Bronchial epithelial cell (primary cell): ENCODE measurements around the gene MCTP2. TPM values are rescaled to one million over a fixed set of nuclear protein-coding genes. Genes with fewer than 3 reads are reported as not detected.

Source experiments
- DNase-seq: peaks from one replicate; pipeline ENCODE4 v3.0.0-alpha.2; 2010; ENCODE audit warnings: low read depth
- FAIRE-seq: peaks from 2 replicates; lab custom pipeline; 2011; peaks lifted over from hg19 to GRCh38; lab: Jason Lieb, UNC
- H3K27me3 ChIP-seq: 2 replicates; pipeline ENCODE4 v1.5.1; 2011; ENCODE audit warnings: low read length; ENCODE audit not compliant: control insufficient read depth, insufficient read depth
- H3K36me3 ChIP-seq: 2 replicates; pipeline ENCODE4 v1.5.1; 2011; ENCODE audit warnings: low read length; ENCODE audit not compliant: control insufficient read depth, insufficient read depth
- H3K4me3 ChIP-seq: 2 replicates; pipeline ENCODE4 v1.5.1; 2011; ENCODE audit warnings: mild to moderate bottlenecking, low read depth, low read length, control low read depth
- CTCF ChIP-seq: IDR thresholded peaks from 2 replicates; pipeline ENCODE4 v1.5.1; 2011; ENCODE audit warnings: mild to moderate bottlenecking, moderate library complexity, low read length, control low read depth, inconsistent platforms; ENCODE audit not compliant: insufficient read depth, severe bottlenecking
- total RNA-seq: library from RNA; depleted of rRNA; stranded (reverse); fragments of >200 nt; gene quantifications from 2 replicates; pipeline ENCODE4 v1.2.1, GENCODE V29; 2014

The MCTP2 gene
- total RNA-seq, 1 donor from 2014 or later = 20.0 TPM

- H3K36me3 ChIP-seq = peaks cover 3% of the 10 kb centered on the region
- FAIRE-seq = no peak
- DNase-seq = no peak
- H3K4me3 ChIP-seq = no peak overlapping the region
- TF ChIP-seq CTCF = no peak
- no peaks in the 10 kb centered on the region for H3K27me3 ChIP-seq
Observed at GRCh38 chr15:94370936-94371285, 139.6 kb downstream of the MCTP2 start.

DNA sequence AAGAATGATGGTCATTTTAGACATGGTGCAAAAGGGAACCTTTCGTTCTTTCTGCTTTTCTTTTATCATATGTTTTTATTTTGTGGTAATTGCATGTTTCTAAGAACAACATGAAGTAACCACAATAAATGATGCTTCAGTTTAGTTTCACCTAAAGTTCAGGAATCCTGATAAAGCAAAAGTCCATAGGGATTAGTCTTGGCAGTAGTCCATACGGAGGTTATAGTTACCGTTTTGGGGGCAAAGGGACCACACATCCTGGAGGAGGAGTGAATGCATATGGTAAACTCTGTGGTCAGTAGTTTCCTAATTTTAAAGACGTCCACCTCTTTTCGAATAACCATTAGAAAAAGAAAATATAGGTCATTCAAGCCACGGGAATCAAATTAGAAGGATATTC, 141.5 kb downstream of the MCTP2 start:
- H3K36me3 ChIP-seq = peaks cover 1% of the 10 kb centered on the region
- H3K27me3 ChIP-seq = no peaks in the 10 kb centered on the region
- FAIRE-seq (no peak), DNase-seq (no peak)
- TF ChIP-seq CTCF = no peak
- H3K4me3 ChIP-seq = no peak overlapping the region

- TF ChIP-seq CTCF = no peak
- H3K27me3 ChIP-seq = no peaks in the 10 kb centered on the region
- FAIRE-seq (no peak), DNase-seq (no peak)
- H3K4me3 ChIP-seq = no peak overlapping the region
- H3K36me3 ChIP-seq = peaks cover 1% of the 10 kb centered on the region
Observed at GRCh38 chr15:94375997-94376396, 144.6 kb downstream of the MCTP2 start.

GRCh38 chr15:94379986-94380385, 148.6 kb downstream of the MCTP2 start:
- FAIRE-seq = no peak
- peaks cover 3% of the 10 kb centered on the region for H3K36me3 ChIP-seq

DNA sequence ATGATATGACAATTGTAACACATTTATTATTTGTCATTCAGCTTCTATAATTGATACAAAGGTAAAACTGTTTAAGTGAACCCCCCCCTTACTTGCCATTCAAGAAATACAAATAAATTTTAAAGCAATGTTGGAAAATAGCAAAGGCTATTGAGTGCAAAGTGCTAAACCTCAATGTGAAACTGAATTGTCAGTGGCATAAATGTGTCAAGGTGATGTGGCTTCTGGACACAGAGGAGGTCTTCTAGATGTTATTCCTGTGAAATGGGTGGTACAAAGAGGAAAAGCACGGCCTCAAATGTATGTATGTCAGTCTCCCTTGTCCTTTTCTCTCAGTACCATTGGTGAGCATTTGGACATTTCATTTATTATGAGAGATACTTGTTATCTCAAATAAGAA, 149.4 kb downstream of the MCTP2 start:
- no peaks in the 10 kb centered on the region for H3K27me3 ChIP-seq
- H3K36me3 ChIP-seq = peaks cover 2% of the 10 kb centered on the region
- no peak overlapping the region for H3K4me3 ChIP-seq
- no peak for TF ChIP-seq CTCF
- FAIRE-seq (no peak), DNase-seq (no peak)

More at GRCh38 chr15:94379986-94380385, 148.6 kb downstream of the MCTP2 start:
- H3K4me3 ChIP-seq = no peak overlapping the region
- no peak for DNase-seq
- no peaks in the 10 kb centered on the region for H3K27me3 ChIP-seq
- TF ChIP-seq CTCF = no peak

GRCh38 chr15:94381384-94381783, 150.0 kb downstream of the MCTP2 start:
- FAIRE-seq = no peak

More at GRCh38 chr15:94381384-94381783, 150.0 kb downstream of the MCTP2 start:
- Histone ChIP-seq H3K4me3 (no peak overlapping the region), H3K36me3 (peaks cover 2% of the 10 kb centered on the region), H3K27me3 (no peaks in the 10 kb centered on the region)
- DNase-seq = no peak
- no peak for TF ChIP-seq CTCF
